Epithelial cell of proximal tubule (primary cell): ENCODE measurements around the gene WRNIP1. TPM values are rescaled to one million over a fixed set of nuclear protein-coding genes. Genes with fewer than 3 reads are reported as not detected.

Source experiments
- DNase-seq: peaks from one replicate; pipeline ENCODE4 v3.0.0-alpha.2; 2011; ENCODE audit warnings: low read depth
- H3K4me3 ChIP-seq: 2 replicates; pipeline ENCODE4 v1.5.1; 2011; ENCODE audit warnings: low read depth, mild to moderate bottlenecking, low read length
- total RNA-seq: library from RNA; depleted of rRNA; stranded (reverse); fragments of >200 nt; gene quantifications from 2 replicates; pipeline ENCODE4 v1.2.3, GENCODE V29; 2015
- TF ChIP-seq, protein P1 (sequence below): conservative IDR thresholded peaks from 2 replicates; pipeline ENCODE4 v1.5.1; 2012; ENCODE audit warnings: low read depth, mild to moderate bottlenecking, low read length

WRNIP1 gene
- total RNA-seq, 1 donor from 2014 or later, result 71.4 TPM

DNA sequence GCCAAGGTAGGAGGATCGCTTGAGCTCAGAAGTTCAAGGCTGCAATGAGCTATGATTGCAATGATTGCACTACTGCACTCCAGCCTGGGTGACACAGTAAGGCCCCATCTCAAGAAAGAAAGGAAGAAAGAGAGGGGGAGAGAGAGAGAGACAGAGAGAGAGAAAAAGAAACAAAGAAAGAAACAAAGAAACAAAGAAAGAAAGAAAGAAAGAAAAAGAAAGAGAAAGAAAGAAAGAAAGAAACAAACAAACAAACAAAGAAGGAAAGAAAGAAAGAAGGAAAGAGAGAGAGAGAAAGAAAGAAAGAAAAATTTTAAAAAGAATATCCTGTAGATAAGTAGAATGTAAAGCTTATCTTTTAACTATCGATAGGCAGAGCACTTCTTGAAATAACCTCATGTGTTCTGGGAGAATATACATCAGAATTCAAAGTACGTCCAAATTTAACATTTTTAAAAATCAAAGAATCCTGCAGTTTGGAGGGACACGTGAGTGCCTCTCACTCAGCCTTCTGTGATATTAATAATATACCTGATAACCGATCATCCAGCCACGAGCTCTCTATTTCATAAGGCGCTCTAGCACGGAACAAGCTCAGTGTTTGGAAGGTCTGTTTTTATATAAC lies 39.7 kb upstream of the WRNIP1 start:
- no peak for DNase-seq
- H3K4me3 ChIP-seq, result no peak overlapping the region
- TF ChIP-seq, protein P1, sequence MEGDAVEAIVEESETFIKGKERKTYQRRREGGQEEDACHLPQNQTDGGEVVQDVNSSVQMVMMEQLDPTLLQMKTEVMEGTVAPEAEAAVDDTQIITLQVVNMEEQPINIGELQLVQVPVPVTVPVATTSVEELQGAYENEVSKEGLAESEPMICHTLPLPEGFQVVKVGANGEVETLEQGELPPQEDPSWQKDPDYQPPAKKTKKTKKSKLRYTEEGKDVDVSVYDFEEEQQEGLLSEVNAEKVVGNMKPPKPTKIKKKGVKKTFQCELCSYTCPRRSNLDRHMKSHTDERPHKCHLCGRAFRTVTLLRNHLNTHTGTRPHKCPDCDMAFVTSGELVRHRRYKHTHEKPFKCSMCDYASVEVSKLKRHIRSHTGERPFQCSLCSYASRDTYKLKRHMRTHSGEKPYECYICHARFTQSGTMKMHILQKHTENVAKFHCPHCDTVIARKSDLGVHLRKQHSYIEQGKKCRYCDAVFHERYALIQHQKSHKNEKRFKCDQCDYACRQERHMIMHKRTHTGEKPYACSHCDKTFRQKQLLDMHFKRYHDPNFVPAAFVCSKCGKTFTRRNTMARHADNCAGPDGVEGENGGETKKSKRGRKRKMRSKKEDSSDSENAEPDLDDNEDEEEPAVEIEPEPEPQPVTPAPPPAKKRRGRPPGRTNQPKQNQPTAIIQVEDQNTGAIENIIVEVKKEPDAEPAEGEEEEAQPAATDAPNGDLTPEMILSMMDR, result no peak

DNA sequence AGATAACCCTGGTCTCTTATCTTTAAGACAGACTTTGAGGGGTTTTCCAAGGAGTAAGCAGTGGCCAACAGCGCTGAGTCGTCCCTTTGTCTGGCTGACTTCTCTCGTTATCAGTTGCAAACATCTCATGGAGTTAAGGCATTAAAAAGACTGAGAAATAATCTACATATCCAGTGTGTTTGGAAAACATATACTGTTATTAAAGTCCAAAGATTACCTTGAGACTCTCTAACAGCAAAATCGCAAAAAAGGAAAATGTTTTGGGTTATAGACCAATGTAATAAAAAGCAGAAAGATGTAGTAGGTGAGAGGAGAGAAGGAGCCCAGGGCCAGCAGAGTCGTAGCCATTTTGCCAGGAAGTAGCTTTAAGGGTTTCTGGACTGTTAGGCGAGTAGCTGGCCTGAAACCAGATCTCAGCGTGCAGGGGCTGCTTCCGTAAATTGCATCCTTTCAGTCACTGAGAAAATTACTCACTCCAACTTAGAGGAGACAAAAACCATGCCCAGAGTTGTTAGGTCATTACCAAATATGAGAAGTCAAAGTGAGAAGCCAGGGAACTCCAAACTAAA lies 39.1 kb upstream of the WRNIP1 start:
- DNase-seq, result no peak
- TF ChIP-seq, protein P1, result no peak
- no peak overlapping the region for H3K4me3 ChIP-seq

DNA sequence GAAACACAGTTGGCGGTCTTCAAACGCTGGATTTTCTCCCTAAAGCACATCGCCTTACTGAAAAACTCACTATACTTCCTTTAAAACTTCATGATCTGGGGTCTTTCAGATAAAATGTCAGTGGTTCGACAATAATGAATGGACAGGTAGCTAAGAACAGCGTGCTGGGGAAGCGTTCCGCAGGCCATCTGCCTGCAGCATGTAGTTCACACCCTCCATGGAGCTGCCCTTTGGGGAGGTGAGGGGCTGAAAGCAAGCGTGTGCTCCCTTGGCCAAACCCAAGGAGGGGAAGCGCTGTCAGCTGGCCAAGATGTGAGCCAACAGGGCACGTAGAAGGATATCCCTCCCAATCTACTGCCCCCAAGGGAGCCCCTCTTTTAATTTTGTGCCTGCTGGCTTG lies 35.3 kb upstream of the WRNIP1 start:
- DNase-seq, result no peak
- H3K4me3 ChIP-seq, result no peak overlapping the region
- TF ChIP-seq, protein P1, result no peak

DNA sequence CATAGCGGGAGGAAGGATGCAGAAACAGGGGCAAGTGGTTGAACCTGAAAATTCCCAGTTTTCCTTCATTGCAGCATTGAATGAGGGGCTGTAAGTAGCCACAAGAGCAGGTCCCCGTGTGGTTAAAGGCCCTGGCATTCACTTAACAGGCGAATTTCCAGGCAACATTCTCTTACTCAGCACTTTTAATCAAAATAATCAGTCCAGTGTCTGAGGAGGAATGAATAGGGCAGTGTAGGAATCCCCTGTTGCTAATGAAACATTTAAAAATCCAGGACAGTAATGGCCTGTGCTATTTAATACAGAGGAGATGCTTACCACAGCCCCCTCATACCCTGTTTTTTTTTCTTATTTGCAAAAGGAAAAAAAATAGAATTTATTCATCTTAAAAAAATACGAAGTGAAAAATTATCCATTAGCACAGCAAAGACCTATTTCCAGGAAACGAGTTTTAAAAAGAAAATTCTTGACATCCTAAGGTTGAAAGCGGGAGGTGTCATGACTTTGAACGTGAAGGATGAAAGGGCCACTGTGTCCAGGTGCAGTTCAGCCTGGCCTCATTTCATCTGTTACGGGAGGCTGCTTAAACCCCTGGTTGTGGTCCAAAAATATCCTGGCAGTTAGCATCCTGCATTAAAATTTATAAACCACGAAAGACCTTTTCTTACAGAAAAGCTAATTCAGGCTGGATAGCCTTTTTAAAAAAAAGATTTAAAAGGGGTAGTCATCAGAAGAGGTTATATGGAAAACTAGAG lies 34.7 kb upstream of the WRNIP1 start:
- TF ChIP-seq, protein P1, result no peak
- H3K4me3 ChIP-seq, result no peak overlapping the region
- no peak for DNase-seq

DNA sequence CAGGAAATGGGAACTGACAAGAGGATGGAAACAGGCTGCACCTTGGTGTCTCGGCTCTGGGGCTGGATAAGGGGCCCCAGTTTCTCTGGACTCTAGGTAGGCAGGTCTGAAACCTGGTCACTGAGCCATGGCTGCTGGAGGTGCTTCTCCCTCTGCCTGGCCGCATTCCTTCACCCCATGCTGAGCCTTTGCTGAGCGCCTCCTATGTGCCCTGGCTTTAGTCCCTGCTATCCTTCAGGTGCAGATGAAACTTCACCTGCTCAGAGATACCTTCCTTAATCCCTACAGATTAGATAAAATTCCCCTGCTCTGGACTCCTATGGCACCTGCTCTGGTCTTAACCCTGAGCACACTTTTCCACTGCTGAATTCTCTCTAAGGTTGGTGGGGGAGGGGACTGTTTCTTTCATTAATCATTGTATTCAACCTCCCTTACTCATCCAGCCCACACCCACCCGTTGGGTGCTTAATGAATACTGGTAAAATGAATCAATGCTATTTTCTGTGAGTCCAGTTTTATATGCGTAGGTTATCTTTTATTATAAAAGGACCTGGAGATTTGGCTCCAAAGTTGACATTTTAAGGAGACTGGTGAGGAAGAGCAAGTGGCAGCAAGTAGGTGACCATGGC lies 33.8 kb upstream of the WRNIP1 start:
- no peak overlapping the region for H3K4me3 ChIP-seq
- TF ChIP-seq, protein P1, result no peak
- DNase-seq, result no peak

DNA sequence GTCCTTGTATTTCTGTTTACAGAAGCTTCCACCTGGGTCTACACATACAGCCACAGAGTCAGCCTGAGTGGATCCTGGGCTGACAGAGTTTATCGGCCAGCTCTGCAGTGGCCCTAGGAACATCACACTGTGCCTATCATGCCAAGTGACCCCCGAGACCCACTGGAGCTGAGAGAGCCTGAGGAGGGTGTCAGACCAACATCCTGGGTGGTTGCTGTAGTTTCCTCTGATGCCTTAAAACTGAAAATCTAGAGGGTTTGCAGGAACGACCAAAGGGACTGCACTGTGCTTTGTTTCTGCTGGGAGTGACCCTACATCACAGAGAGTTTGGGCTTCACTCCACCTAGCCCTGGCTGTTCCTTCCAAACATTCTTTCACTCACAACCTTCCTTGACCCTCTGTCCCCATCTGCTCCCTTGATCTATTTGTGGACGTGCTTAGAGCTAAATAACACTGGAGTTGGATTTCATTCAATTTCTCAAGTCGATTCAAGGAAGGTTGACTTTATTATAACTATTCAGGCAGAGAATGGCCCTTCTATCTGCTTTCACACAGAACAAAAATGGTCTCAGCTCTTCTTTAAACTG lies 32.6 kb upstream of the WRNIP1 start:
- no peak overlapping the region for H3K4me3 ChIP-seq
- DNase-seq, result no peak
- TF ChIP-seq, protein P1, result no peak
